ENCODE measurements around the gene EML6.

EML6 gene

GRCh38 chr2:54968561-54969218 lies 245.2 kb downstream of the EML6 start:
- Histone ChIP-seq H2BK15ac (replicated peaks; ENCODE audit: low read depth) (no peak overlapping the region), H4K5ac (ENCODE audit: low read length) (no peak overlapping the region), H3K79me1 (ENCODE audit: low read length) (peaks cover 3% of the 10 kb centered on the region), H3K18ac (ENCODE audit: low read length) (no peak overlapping the region), H3K4ac (ENCODE audit: low read depth, low read length) (no peak overlapping the region), H2BK5ac (ENCODE audit: low read length) (no peak overlapping the region), H3K36me3 (ENCODE audit: control insufficient read depth, insufficient read depth, low read length) (peaks cover 1% of the 10 kb centered on the region), H3K27ac (ENCODE audit: low read depth, low read length) (no peak overlapping the region), H4K8ac (ENCODE audit: low read depth, low read length) (no peak overlapping the region), H3K4me1 (ENCODE audit: control insufficient read depth, low read depth, low read length) (peaks cover 12% of the 10 kb centered on the region), H3K9ac (ENCODE audit: low read length) (no peak overlapping the region), H3K79me2 (ENCODE audit: control insufficient read depth, insufficient read depth, low read length) (no peaks in the 10 kb centered on the region), H3K27me3 (ENCODE audit: insufficient read depth, low read length, poor library complexity) (no peaks in the 10 kb centered on the region), H2AK5ac (ENCODE audit: low read length) (no peak overlapping the region), H3K23ac (ENCODE audit: low read length) (no peak overlapping the region), H3K4me2 (ENCODE audit: low read length) (no peak overlapping the region), H3K56ac (ENCODE audit: low read length) (no peak overlapping the region), H3K4me3 (ENCODE audit: low read length) (no peak overlapping the region), H2BK120ac (ENCODE audit: low read depth, low read length) (no peak overlapping the region)
- no peak for DNase-seq
- no CpG with 5 or more reads among the region's 10 CpGs for WGBS (ENCODE audit: extremely low coverage, insufficient coverage, low lambda C conversion rate)

- peaks cover 1% of the 10 kb centered on the region for H3K36me3 ChIP-seq (ENCODE audit: control insufficient read depth, insufficient read depth, low read length)
- no CpG with 5 or more reads among the region's 4 CpGs for WGBS (ENCODE audit: extremely low coverage, insufficient coverage, low lambda C conversion rate)
These were observed 246.0 kb downstream of the EML6 start for GRCh38 chr2:54969295-54969939.

DNA sequence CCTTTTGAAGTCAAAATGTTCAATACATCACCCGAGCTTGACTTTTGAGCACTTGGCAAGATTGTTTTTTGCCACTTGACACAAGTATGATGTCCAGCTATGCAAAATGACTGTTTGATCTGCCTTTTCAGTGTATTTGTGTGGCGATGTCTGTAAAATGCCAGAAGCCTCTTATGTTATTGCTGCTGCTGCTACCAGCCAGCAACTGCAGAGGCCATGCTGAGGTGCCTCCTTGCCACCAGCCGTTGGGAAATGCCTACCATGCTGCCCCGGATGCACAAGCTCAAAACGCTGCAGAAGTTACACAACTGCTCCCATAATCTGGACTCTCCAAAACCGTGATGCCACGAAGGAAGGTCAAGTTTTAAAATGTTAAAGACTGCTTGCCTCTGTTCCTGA lies 246.5 kb downstream of the EML6 start:
- Histone ChIP-seq H4K5ac (ENCODE audit: low read length) (no peak overlapping the region), H2BK120ac (ENCODE audit: low read depth, low read length) (no peak overlapping the region), H3K4me3 (ENCODE audit: low read length) (no peak overlapping the region), H3K4me1 (ENCODE audit: control insufficient read depth, low read depth, low read length) (peaks cover 12% of the 10 kb centered on the region), H3K23ac (ENCODE audit: low read length) (no peak overlapping the region), H2AK5ac (ENCODE audit: low read length) (no peak overlapping the region), H3K4ac (ENCODE audit: low read depth, low read length) (no peak overlapping the region), H3K9ac (ENCODE audit: low read length) (no peak overlapping the region), H3K56ac (ENCODE audit: low read length) (no peak overlapping the region), H2BK15ac (replicated peaks; ENCODE audit: low read depth) (no peak overlapping the region), H3K27me3 (ENCODE audit: insufficient read depth, low read length, poor library complexity) (no peaks in the 10 kb centered on the region), H3K4me2 (ENCODE audit: low read length) (no peak overlapping the region), H3K27ac (ENCODE audit: low read depth, low read length) (no peak overlapping the region), H3K18ac (ENCODE audit: low read length) (no peak overlapping the region), H3K36me3 (ENCODE audit: control insufficient read depth, insufficient read depth, low read length) (peaks cover 1% of the 10 kb centered on the region), H2BK5ac (ENCODE audit: low read length) (no peak overlapping the region), H3K79me2 (ENCODE audit: control insufficient read depth, insufficient read depth, low read length) (peaks cover 4% of the 10 kb centered on the region), H4K8ac (ENCODE audit: low read depth, low read length) (no peak overlapping the region), H3K79me1 (ENCODE audit: low read length) (peaks cover 3% of the 10 kb centered on the region)
- no peak for DNase-seq
- WGBS (ENCODE audit: extremely low coverage, insufficient coverage, low lambda C conversion rate): no CpG with 5 or more reads among the region's 7 CpGs

More at GRCh38 chr2:54969295-54969939, 246.0 kb downstream of the EML6 start:
- Histone ChIP-seq H3K23ac (ENCODE audit: low read length) (no peak overlapping the region), H2AK5ac (ENCODE audit: low read length) (no peak overlapping the region), H2BK5ac (ENCODE audit: low read length) (no peak overlapping the region), H3K4me3 (ENCODE audit: low read length) (no peak overlapping the region), H3K56ac (ENCODE audit: low read length) (no peak overlapping the region), H3K4ac (ENCODE audit: low read depth, low read length) (no peak overlapping the region), H3K18ac (ENCODE audit: low read length) (no peak overlapping the region), H4K8ac (ENCODE audit: low read depth, low read length) (no peak overlapping the region), H3K9ac (ENCODE audit: low read length) (no peak overlapping the region), H3K27me3 (ENCODE audit: insufficient read depth, low read length, poor library complexity) (no peaks in the 10 kb centered on the region), H4K5ac (ENCODE audit: low read length) (no peak overlapping the region), H3K79me2 (ENCODE audit: control insufficient read depth, insufficient read depth, low read length) (peaks cover 4% of the 10 kb centered on the region), H2BK15ac (replicated peaks; ENCODE audit: low read depth) (no peak overlapping the region), H3K79me1 (ENCODE audit: low read length) (peaks cover 3% of the 10 kb centered on the region), H3K4me2 (ENCODE audit: low read length) (no peak overlapping the region), H3K4me1 (ENCODE audit: control insufficient read depth, low read depth, low read length) (peaks cover 12% of the 10 kb centered on the region), H3K27ac (ENCODE audit: low read depth, low read length) (no peak overlapping the region), H2BK120ac (ENCODE audit: low read depth, low read length) (no peak overlapping the region)
- DNase-seq: no peak

GRCh38 chr2:54975175-54975574 lies 251.7 kb downstream of the EML6 start:
- H3K9ac ChIP-seq (ENCODE audit: low read length): no peak overlapping the region
- H4K8ac ChIP-seq (ENCODE audit: low read depth, low read length): no peak overlapping the region
- H3K79me2 ChIP-seq (ENCODE audit: control insufficient read depth, insufficient read depth, low read length): peaks cover 21% of the 10 kb centered on the region
- no peak overlapping the region for H3K56ac ChIP-seq (ENCODE audit: low read length)
- no peak overlapping the region for H3K27ac ChIP-seq (ENCODE audit: low read depth, low read length)
- no peak for DNase-seq
- H2BK5ac ChIP-seq (ENCODE audit: low read length): no peak overlapping the region
- H3K4me2 ChIP-seq (ENCODE audit: low read length): no peak overlapping the region
- H3K23ac ChIP-seq (ENCODE audit: low read length): no peak overlapping the region
- H3K4me3 ChIP-seq (ENCODE audit: low read length): no peak overlapping the region
- H3K4me1 ChIP-seq (ENCODE audit: control insufficient read depth, low read depth, low read length): no peaks in the 10 kb centered on the region
- WGBS (ENCODE audit: extremely low coverage, insufficient coverage, low lambda C conversion rate): no CpG with 5 or more reads among the region's 2 CpGs
- no peaks in the 10 kb centered on the region for H3K36me3 ChIP-seq (ENCODE audit: control insufficient read depth, insufficient read depth, low read length)
- no peak overlapping the region for H3K4ac ChIP-seq (ENCODE audit: low read depth, low read length)
- H3K79me1 ChIP-seq (ENCODE audit: low read length): peaks cover 13% of the 10 kb centered on the region
- no peak overlapping the region for H2AK5ac ChIP-seq (ENCODE audit: low read length)
- no peak overlapping the region for H3K18ac ChIP-seq (ENCODE audit: low read length)
- H2BK15ac ChIP-seq (replicated peaks; ENCODE audit: low read depth): no peak overlapping the region
- H3K27me3 ChIP-seq (ENCODE audit: insufficient read depth, low read length, poor library complexity): no peaks in the 10 kb centered on the region
- H4K5ac ChIP-seq (ENCODE audit: low read length): no peak overlapping the region
- H2BK120ac ChIP-seq (ENCODE audit: low read depth, low read length): no peak overlapping the region

- no peak overlapping the region for H2BK15ac ChIP-seq (replicated peaks; ENCODE audit: low read depth)
- H2BK120ac ChIP-seq (ENCODE audit: low read depth, low read length): no peak overlapping the region
- H2BK5ac ChIP-seq (ENCODE audit: low read length): no peak overlapping the region
- no peak for DNase-seq
- no peak overlapping the region for H3K56ac ChIP-seq (ENCODE audit: low read length)
- H3K4me1 ChIP-seq (ENCODE audit: control insufficient read depth, low read depth, low read length): no peaks in the 10 kb centered on the region
- H4K5ac ChIP-seq (ENCODE audit: low read length): no peak overlapping the region
- H4K8ac ChIP-seq (ENCODE audit: low read depth, low read length): no peak overlapping the region
- no peak overlapping the region for H3K4ac ChIP-seq (ENCODE audit: low read depth, low read length)
- H3K4me2 ChIP-seq (ENCODE audit: low read length): no peak overlapping the region
- no peak overlapping the region for H3K18ac ChIP-seq (ENCODE audit: low read length)
- H3K27ac ChIP-seq (ENCODE audit: low read depth, low read length): no peak overlapping the region
- no peak overlapping the region for H3K4me3 ChIP-seq (ENCODE audit: low read length)
- no peaks in the 10 kb centered on the region for H3K36me3 ChIP-seq (ENCODE audit: control insufficient read depth, insufficient read depth, low read length)
- no peak overlapping the region for H3K9ac ChIP-seq (ENCODE audit: low read length)
- H3K79me2 ChIP-seq (ENCODE audit: control insufficient read depth, insufficient read depth, low read length): peaks cover 25% of the 10 kb centered on the region
- peaks cover 16% of the 10 kb centered on the region for H3K79me1 ChIP-seq (ENCODE audit: low read length)
- H3K27me3 ChIP-seq (ENCODE audit: insufficient read depth, low read length, poor library complexity): no peaks in the 10 kb centered on the region
- WGBS (ENCODE audit: extremely low coverage, insufficient coverage, low lambda C conversion rate): no CpG with 5 or more reads among the region's 4 CpGs
- H3K23ac ChIP-seq (ENCODE audit: low read length): no peak overlapping the region
- H2AK5ac ChIP-seq (ENCODE audit: low read length): no peak overlapping the region
These were observed 252.4 kb downstream of the EML6 start for GRCh38 chr2:54975598-54976492.

Measured in mesendoderm (in vitro differentiated cells).